Measurements from ENCODE around the gene CFAP74. TPM values are rescaled to one million over a fixed set of nuclear protein-coding genes. Genes with fewer than 3 reads are reported as not detected.

CFAP74 gene
- total RNA-seq, 4 donors from 2014 or later: not detected

DNA sequence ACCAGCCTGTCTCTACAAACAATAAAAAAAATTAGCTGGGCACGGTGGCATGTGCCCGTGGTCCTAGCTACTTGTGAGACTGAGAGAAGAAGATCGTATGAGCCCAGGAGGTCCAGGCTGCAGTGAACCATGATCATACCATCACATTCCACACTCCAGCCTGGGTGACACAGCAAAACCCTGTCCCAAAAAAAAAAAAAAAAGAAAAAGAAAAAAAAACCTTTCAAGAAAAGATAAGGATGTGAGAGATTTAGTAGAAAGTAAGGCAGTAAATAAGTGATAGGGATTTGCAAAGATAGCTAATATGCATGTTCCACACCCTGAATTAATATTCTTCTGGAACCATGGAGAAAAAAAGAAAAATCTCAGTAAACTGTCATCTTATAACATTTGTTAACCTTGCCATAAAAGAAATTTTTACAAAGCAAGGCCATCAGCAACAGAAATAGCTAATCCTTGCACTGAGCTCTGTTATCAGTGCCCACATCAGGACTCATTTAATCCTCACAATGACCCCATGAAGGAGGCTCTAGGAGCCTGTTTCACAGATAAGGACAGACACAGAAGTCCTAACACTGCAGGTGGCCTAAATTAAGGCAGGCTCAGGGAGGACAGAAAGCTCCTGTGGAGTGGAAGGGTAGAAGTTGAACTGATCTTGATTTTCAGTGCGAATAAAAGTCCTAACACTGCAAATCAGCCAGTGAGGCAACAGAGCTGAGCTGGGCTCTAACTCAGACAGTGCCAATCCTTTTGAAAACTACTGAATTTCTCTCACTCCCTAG is 120.3 kb downstream of the CFAP74 start:
- DNase-seq (ENCODE audit: low spot score in 2 of 2): no peak

GRCh38 chr1:1881727-1882126 is 121.9 kb downstream of the CFAP74 start:
- TF ChIP-seq CTCF (IDR thresholded peaks at IDR 0.05): no peak
- no peak for TF ChIP-seq POLR2A (IDR thresholded peaks at IDR 0.05)
- TF ChIP-seq EP300 (IDR thresholded peaks at IDR 0.05): no peak
- H3K4me1 ChIP-seq: peaks cover 0 to 78% (median 15%) of the 10 kb centered on the region in 4 donors
- no peaks in the 10 kb centered on the region for H3K9me3 ChIP-seq

More for the DNA sequence above, 120.3 kb downstream of the CFAP74 start:
- WGBS, 2 donors: 40 to 47% methylated on average over 4 of the region's 4 CpGs
- no peak overlapping the region for H3K4me3 ChIP-seq
- TF ChIP-seq POLR2A (IDR thresholded peaks at IDR 0.05) (no peak), CTCF (IDR thresholded peaks at IDR 0.05) (no peak), EP300 (IDR thresholded peaks at IDR 0.05) (no peak)
- no peaks in the 10 kb centered on the region for H3K9me3 ChIP-seq
- H3K36me3 ChIP-seq: peaks cover 0 to 6% (median 0%) of the 10 kb centered on the region in 3 donors
- H3K27me3 ChIP-seq: no peaks in the 10 kb centered on the region
- peaks cover 0 to 78% (median 22%) of the 10 kb centered on the region in 4 donors for H3K4me1 ChIP-seq
- H3K27ac ChIP-seq: no peak overlapping the region

GRCh38 chr1:1880617-1881312 is 122.8 kb downstream of the CFAP74 start:
- Histone ChIP-seq H3K36me3 (peaks cover 0 to 13% (median 0%) of the 10 kb centered on the region in 3 donors), H3K27me3 (no peaks in the 10 kb centered on the region), H3K9me3 (no peaks in the 10 kb centered on the region), H3K27ac (no peak overlapping the region), H3K4me3 (no peak overlapping the region), H3K4me1 (peaks cover 0 to 77% (median 16%) of the 10 kb centered on the region in 4 donors)
- TF ChIP-seq EP300 (IDR thresholded peaks at IDR 0.05) (no peak), CTCF (IDR thresholded peaks at IDR 0.05) (no peak), POLR2A (IDR thresholded peaks at IDR 0.05) (no peak)
- DNase-seq (ENCODE audit: low spot score in 2 of 2): no peak
- WGBS, 2 donors: 58 to 66% methylated on average over 13 of the region's 13 CpGs

More at GRCh38 chr1:1881727-1882126, 121.9 kb downstream of the CFAP74 start:
- Histone ChIP-seq H3K27ac (no peak overlapping the region), H3K4me3 (no peak overlapping the region), H3K27me3 (no peaks in the 10 kb centered on the region), H3K36me3 (peaks cover 0 to 6% (median 0%) of the 10 kb centered on the region in 3 donors)
- no peak for DNase-seq (ENCODE audit: low spot score in 2 of 2)
- 89% methylated on average over 6 of the region's 6 CpGs for WGBS, 2 donors

GRCh38 chr1:1879942-1880341 is 123.6 kb downstream of the CFAP74 start:
- Histone ChIP-seq H3K36me3 (peaks cover 0 to 17% (median 0%) of the 10 kb centered on the region in 3 donors), H3K9me3 (no peaks in the 10 kb centered on the region), H3K4me3 (no peak overlapping the region), H3K27ac (no peak overlapping the region), H3K4me1 (peaks cover 0 to 84% (median 18%) of the 10 kb centered on the region in 4 donors), H3K27me3 (no peaks in the 10 kb centered on the region)
- TF ChIP-seq CTCF (IDR thresholded peaks at IDR 0.05): no peak
- no peak for TF ChIP-seq POLR2A (IDR thresholded peaks at IDR 0.05)
- TF ChIP-seq EP300 (IDR thresholded peaks at IDR 0.05): no peak
- WGBS, 2 donors: 90 to 93% methylated on average over 5 of the region's 5 CpGs
- DNase-seq (ENCODE audit: low spot score in 2 of 2): no peak

Measured in tibial nerve (tissue), 4 donors.